ENCODE results near the gene ITPRID1. TPM values are rescaled to one million over a fixed set of nuclear protein-coding genes. Genes with fewer than 3 reads are reported as not detected.

The ITPRID1 gene
- total and polyA plus RNA-seq, 7 donors: not detected

GRCh38 chr7:31583942-31584341 lies 70.1 kb downstream of the ITPRID1 start:
- intact Hi-C loops (cut with DNase I): no loop called here
- Histone ChIP-seq H3K4me3 (no peak overlapping the region), H3K27ac (no peak overlapping the region), H3K9me3 (no peaks in the 10 kb centered on the region), H3K4me1 (no peaks in the 10 kb centered on the region), H3K27me3 (ENCODE audit: insufficient read depth in 3 of 3, low read length in 2 of 3) (no peaks in the 10 kb centered on the region), H3K36me3 (ENCODE audit: insufficient read depth in 1 of 2, low read depth in 1 of 2) (no peaks in the 10 kb centered on the region)
- no peak for TF ChIP-seq CTCF (IDR thresholded peaks at IDR 0.05)
- ATAC-seq: no peak
- no peak for DNase-seq

DNA sequence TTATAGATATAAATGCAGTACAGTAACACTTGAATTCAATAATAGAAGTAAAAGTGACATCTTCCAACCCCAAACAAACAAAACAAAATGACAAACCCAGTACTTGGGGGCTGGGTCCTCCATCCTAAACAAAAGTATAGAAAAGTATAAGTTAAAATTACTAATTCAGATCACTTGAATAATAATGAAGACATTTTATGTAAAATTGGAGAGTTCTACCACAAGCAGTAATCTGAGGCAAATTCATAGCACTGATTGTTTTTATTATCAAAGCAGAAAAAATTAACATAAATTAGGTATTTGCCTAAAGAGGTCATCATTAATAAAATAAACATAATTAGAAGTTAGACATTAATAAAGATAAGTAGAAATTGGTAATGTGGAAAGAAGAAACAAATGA lies 81.5 kb downstream of the ITPRID1 start:
- Histone ChIP-seq H3K36me3 (ENCODE audit: insufficient read depth in 1 of 2, low read depth in 1 of 2) (no peaks in the 10 kb centered on the region), H3K4me3 (no peak overlapping the region), H3K9me3 (peaks cover 15% of the 10 kb centered on the region), H3K27me3 (ENCODE audit: insufficient read depth in 3 of 3, low read length in 2 of 3) (no peaks in the 10 kb centered on the region), H3K4me1 (no peaks in the 10 kb centered on the region), H3K27ac (no peak overlapping the region)
- TF ChIP-seq CTCF (IDR thresholded peaks at IDR 0.05): no peak
- DNase-seq: no peak
- intact Hi-C loops (cut with DNase I): no loop called here
- no peak for ATAC-seq

DNA sequence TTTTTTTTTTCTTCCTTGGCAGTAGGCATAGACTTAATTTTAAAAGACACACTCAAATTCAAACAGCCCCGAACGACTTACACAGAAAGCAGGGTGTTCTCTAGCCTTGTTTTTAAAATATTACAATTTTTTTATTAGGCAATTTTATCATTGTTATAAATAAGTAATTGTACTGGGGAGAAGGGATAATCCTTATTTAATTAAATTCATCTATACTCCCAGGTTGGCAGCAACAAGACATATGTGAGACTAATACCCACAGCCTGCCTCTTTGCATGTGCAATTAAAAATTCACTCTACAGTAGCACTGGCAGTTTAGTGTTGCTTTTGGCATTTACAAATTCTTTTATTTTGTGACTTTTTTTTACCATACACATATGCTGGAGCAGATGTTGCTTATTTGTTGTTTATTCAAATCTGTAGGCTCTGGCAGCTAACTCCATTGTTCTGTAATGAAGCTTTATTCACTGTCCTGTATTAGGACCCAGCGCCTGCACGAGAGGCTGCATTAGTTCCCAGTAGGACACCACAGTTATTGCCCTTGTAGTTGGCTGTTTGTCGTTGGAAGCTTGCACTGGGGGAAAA lies 88.2 kb downstream of the ITPRID1 start:
- Histone ChIP-seq H3K4me1 (no peaks in the 10 kb centered on the region), H3K27ac (no peak overlapping the region), H3K4me3 (no peak overlapping the region), H3K27me3 (ENCODE audit: insufficient read depth in 3 of 3, low read length in 2 of 3) (no peaks in the 10 kb centered on the region), H3K36me3 (ENCODE audit: insufficient read depth in 1 of 2, low read depth in 1 of 2) (no peaks in the 10 kb centered on the region), H3K9me3 (no peaks in the 10 kb centered on the region)
- TF ChIP-seq CTCF (IDR thresholded peaks at IDR 0.05): no peak
- ATAC-seq: no peak
- intact Hi-C loops (cut with DNase I): no loop called here
- 49 to 56% (median 52%) methylated on average over 5 of the region's 5 CpGs for WGBS, 3 donors
- DNase-seq: no peak

GRCh38 chr7:31603046-31603445 lies 89.2 kb downstream of the ITPRID1 start:
- TF ChIP-seq CTCF (IDR thresholded peaks at IDR 0.05): no peak
- no peak overlapping the region for H3K27ac ChIP-seq
- 36 to 52% (median 37%) methylated on average over 5 of the region's 5 CpGs for WGBS, 3 donors
- H3K4me3 ChIP-seq: no peak overlapping the region
- no peaks in the 10 kb centered on the region for H3K4me1 ChIP-seq
- H3K27me3 ChIP-seq (ENCODE audit: insufficient read depth in 3 of 3, low read length in 2 of 3): no peaks in the 10 kb centered on the region
- intact Hi-C loops (cut with DNase I): no loop called here
- H3K9me3 ChIP-seq: no peaks in the 10 kb centered on the region
- ATAC-seq (no peak), DNase-seq (no peak)
- no peaks in the 10 kb centered on the region for H3K36me3 ChIP-seq (ENCODE audit: insufficient read depth in 1 of 2, low read depth in 1 of 2)

DNA sequence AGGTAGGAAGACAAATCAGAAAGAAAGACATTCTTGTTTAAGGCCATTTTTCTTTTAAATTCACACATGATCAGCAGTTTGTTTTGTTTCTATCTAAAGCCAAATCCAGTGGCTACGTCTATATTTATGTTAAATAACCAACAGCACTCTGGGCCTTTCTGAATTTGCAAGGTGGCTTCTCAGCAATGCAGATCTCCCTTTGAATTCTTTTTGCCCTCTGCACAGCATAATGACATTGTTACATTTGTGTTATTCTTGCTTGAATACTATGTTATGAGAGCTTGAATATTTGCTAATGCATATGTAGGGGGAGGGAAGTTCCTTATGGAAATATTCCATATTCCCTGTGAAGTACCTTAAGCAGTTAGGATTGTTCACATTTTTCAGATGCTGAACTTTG lies 99.7 kb downstream of the ITPRID1 start:
- ATAC-seq: no peak
- TF ChIP-seq CTCF (IDR thresholded peaks at IDR 0.05): no peak
- no peak overlapping the region for H3K4me3 ChIP-seq
- intact Hi-C loops (cut with DNase I): no loop called here
- H3K36me3 ChIP-seq (ENCODE audit: insufficient read depth in 1 of 2, low read depth in 1 of 2): no peaks in the 10 kb centered on the region
- H3K4me1 ChIP-seq: no peaks in the 10 kb centered on the region
- H3K9me3 ChIP-seq: no peaks in the 10 kb centered on the region
- peaks cover 0 to 3% (median 0%) of the 10 kb centered on the region in 3 donors for H3K27me3 ChIP-seq (ENCODE audit: insufficient read depth in 3 of 3, low read length in 2 of 3)
- H3K27ac ChIP-seq: no peak overlapping the region
- DNase-seq: no peak
- WGBS, 3 donors: 65 to 72% (median 69%) methylated on average over 1 of the region's 1 CpG
